H1 (cell line): ENCODE data around the gene ZDHHC3. TPM values are rescaled to one million over a fixed set of nuclear protein-coding genes. Genes with fewer than 3 reads are reported as not detected.

Source experiments
- KDM1A ChIP-seq: fragments of 200-600, 300-600 bp; sonication (generic); IDR thresholded peaks from 2 replicates; pipeline ENCODE4 v1.7.1; 2016; ENCODE audit warnings: mild to moderate bottlenecking, low read length, borderline replicate concordance
- TAF7 ChIP-seq: optimal IDR thresholded peaks from 2 replicates; pipeline ENCODE3; 2011; ENCODE audit warnings: low read depth, mild to moderate bottlenecking, inconsistent platforms, low read length, moderate library complexity, borderline replicate concordance
- polyA plus RNA-seq, 7 experiments: library from polyadenylated mRNA; depleted of rRNA in 3 of 7; stranded (reverse) in 5 of 7; unstranded in 2 of 7; fragments of >200 nt in 5 of 7; fragments of 200-250 nt in 2 of 7; gene quantifications; 1 replicate in 5 of 7; 2 replicates in 1 of 7; 4 replicates in 1 of 7; pipeline versions ENCODE4 v1.2.1 to v1.2.3, GENCODE V29; 2011 to 2013; ENCODE audit warnings: missing spikeins in 2 of 7, mixed read lengths in 2 of 7
- total RNA-seq: library from RNA; stranded (reverse); fragmentation: NEBNext Ultra II Directional; extraction: Animal tissue kit (Norgen Biotek cat#: 25700); gene quantifications from 2 replicates; pipeline ENCODE4 v1.2.1, GENCODE V29; 2021

Gene ZDHHC3
- total and polyA plus RNA-seq, 2 of the 8 experiments (the other 6 are each of a cell fraction or from before 2014, with no cell fraction given) = 77.4 to 88.7 TPM

DNA sequence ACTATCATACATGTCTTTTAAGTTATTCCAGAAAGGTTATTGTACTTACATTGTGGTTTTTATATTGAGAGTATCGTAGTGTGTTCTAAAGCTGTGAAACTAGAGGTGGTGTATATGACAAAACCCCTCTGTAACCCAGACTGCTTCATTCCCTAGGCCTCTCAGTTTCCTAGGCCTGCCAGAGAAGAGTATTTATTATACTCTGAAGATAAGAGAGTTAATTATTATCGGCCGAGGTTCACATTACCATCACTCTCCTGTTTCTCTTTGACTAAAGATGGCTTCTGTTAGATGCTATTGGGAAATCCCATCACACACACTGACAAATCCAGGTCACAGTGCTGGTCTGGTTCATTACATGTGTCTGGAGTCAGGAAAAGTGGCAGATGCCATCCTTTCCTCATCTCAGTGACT, 20.6 kb upstream of the ZDHHC3 start (continued):
- TF ChIP-seq TAF7 = no peak
- no peak for TF ChIP-seq KDM1A
